ENCODE measurements around the gene FAM107B. TPM values are rescaled to one million over a fixed set of nuclear protein-coding genes. Genes with fewer than 3 reads are reported as not detected.

Gene FAM107B
- total RNA-seq, 2 experiments from 2014 or later: 114 to 121 TPM

DNA sequence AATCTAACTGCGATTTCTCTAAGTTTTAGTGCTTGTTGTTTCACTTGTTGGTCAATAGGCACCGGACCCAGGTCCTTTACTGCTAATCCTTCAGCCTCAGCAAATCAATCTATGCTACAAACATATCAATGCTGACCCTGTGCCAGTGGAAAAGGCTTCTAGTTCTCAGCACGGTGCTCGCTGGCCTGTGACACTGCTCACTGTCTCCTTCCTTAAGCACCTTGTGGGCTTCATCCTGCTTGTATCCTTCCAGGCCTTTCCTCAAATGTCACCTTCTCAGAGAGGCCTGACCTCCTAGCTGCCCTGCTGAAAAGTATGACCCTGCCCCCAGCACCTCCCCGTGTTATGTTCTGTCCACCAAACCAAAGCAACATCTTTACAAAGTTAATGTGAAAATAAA lies 242.7 kb downstream of the FAM107B start:
- no peak for ATAC-seq
- ChIA-PET POLR2A (interaction anchor here (1.2 kb wide), 1 partner anchor 17 kb away, joined by 3 read pairs; no protein-coding TSS in a partner anchor), CTCF (interaction anchor here (3.8 kb wide), 1 partner anchor 11 kb away, joined by 10 read pairs; no protein-coding TSS in a partner anchor)
- TF ChIP-seq, protein P1, sequence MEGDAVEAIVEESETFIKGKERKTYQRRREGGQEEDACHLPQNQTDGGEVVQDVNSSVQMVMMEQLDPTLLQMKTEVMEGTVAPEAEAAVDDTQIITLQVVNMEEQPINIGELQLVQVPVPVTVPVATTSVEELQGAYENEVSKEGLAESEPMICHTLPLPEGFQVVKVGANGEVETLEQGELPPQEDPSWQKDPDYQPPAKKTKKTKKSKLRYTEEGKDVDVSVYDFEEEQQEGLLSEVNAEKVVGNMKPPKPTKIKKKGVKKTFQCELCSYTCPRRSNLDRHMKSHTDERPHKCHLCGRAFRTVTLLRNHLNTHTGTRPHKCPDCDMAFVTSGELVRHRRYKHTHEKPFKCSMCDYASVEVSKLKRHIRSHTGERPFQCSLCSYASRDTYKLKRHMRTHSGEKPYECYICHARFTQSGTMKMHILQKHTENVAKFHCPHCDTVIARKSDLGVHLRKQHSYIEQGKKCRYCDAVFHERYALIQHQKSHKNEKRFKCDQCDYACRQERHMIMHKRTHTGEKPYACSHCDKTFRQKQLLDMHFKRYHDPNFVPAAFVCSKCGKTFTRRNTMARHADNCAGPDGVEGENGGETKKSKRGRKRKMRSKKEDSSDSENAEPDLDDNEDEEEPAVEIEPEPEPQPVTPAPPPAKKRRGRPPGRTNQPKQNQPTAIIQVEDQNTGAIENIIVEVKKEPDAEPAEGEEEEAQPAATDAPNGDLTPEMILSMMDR (IDR thresholded peaks at IDR 0.05): no peak
- H3K4me3 Mint-ChIP-seq: no peak overlapping the region
- no peaks in the 10 kb centered on the region for H3K27me3 Mint-ChIP-seq
- H3K4me1 Mint-ChIP-seq (ENCODE audit: low read depth): peaks cover 87% of the 10 kb centered on the region
- H3K27ac Mint-ChIP-seq: peak overlapping the region; percentile 47
- DNase-seq: no peak
- H3K9me3 Mint-ChIP-seq: no peaks in the 10 kb centered on the region
- peaks cover 50% of the 10 kb centered on the region for H3K36me3 Mint-ChIP-seq (ENCODE audit: low read depth)
- intact Hi-C loops (cut with micrococcal nuclease): no loop called here

GRCh38 chr10:14530465-14530864 lies 244.2 kb downstream of the FAM107B start:
- peak overlapping the region; percentile 57 for H3K27ac Mint-ChIP-seq

DNA sequence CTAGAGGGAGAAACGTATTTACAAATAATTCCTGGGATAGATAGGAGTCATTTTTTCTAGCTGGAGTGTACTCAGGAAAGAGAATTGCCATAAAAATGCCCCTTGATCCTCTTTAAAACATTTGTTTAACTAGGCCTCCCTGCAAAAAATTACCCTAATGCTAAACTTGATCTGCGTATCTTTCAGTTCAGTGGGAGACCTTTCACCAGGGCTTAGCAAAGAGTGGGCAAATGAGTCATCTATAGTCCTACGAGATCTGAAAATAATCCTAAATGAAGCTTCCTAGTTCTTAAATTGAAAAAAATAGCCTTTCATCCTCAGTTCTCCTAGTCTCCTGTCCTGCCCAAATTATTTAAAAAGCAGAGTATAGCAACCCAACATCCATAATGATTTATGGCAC lies 245.3 kb downstream of the FAM107B start:
- no peak for ATAC-seq
- TF ChIP-seq, protein P1 (IDR thresholded peaks at IDR 0.05): no peak
- CTCF ChIA-PET: interaction anchor here (0.9 to 2.9 kb wide), 7 partner anchors 8 to 54 kb away, joined by 3 to 10 read pairs (median 3); no protein-coding TSS in a partner anchor
- H3K4me1 Mint-ChIP-seq (ENCODE audit: low read depth): peaks cover 89% of the 10 kb centered on the region
- H3K36me3 Mint-ChIP-seq (ENCODE audit: low read depth): peaks cover 55% of the 10 kb centered on the region
- H3K4me3 Mint-ChIP-seq: no peak overlapping the region
- H3K9me3 Mint-ChIP-seq: no peaks in the 10 kb centered on the region
- H3K27me3 Mint-ChIP-seq: no peaks in the 10 kb centered on the region
- POLR2A ChIA-PET: interaction anchor here (0.6 to 1.1 kb wide), 5 partner anchors 11 to 344 kb away, joined by 3 to 5 read pairs (median 3); partner anchors contain the start of genes CDNF, HSPA14 and MSANTD7
- intact Hi-C loops (cut with micrococcal nuclease): no loop called here
- peak overlapping the region; percentile 44 for H3K27ac Mint-ChIP-seq
- DNase-seq: no peak

More at GRCh38 chr10:14530465-14530864, 244.2 kb downstream of the FAM107B start:
- no peak for ATAC-seq
- intact Hi-C loops (cut with micrococcal nuclease): no loop called here
- H3K4me3 Mint-ChIP-seq: no peak overlapping the region
- CTCF ChIA-PET: interaction anchor here (2.9 kb wide), 1 partner anchor 12 kb away, joined by 10 read pairs; no protein-coding TSS in a partner anchor
- TF ChIP-seq, protein P1 (IDR thresholded peaks at IDR 0.05): no peak
- POLR2A ChIA-PET: interaction anchor here (1.3 kb wide), 1 partner anchor 23 kb away, joined by 4 read pairs; no protein-coding TSS in a partner anchor
- DNase-seq: no peak
- H3K4me1 Mint-ChIP-seq (ENCODE audit: low read depth): peaks cover 89% of the 10 kb centered on the region
- no peaks in the 10 kb centered on the region for H3K9me3 Mint-ChIP-seq
- H3K27me3 Mint-ChIP-seq: no peaks in the 10 kb centered on the region
- peaks cover 56% of the 10 kb centered on the region for H3K36me3 Mint-ChIP-seq (ENCODE audit: low read depth)

GRCh38 chr10:14528450-14528849 lies 246.2 kb downstream of the FAM107B start:
- Mint-ChIP-seq H3K4me3 (no peak overlapping the region), H3K9me3 (no peaks in the 10 kb centered on the region), H3K36me3 (ENCODE audit: low read depth) (peaks cover 52% of the 10 kb centered on the region), H3K4me1 (ENCODE audit: low read depth) (peaks cover 85% of the 10 kb centered on the region), H3K27me3 (no peaks in the 10 kb centered on the region), H3K27ac (peak overlapping the region; percentile 44)
- intact Hi-C loops (cut with micrococcal nuclease): no loop called here
- DNase-seq (no peak), ATAC-seq (peak; percentile 79)
- ChIA-PET POLR2A (interaction anchor here (0.6 to 1.1 kb wide), 4 partner anchors 11 to 343 kb away, joined by 3 to 5 read pairs (median 3); partner anchors contain the start of genes CDNF, HSPA14 and MSANTD7), CTCF (interaction anchor here (0.7 to 2.9 kb wide), 9 partner anchors 9 to 55 kb away, joined by 3 to 10 read pairs (median 3); no protein-coding TSS in a partner anchor)
- TF ChIP-seq, protein P1 (IDR thresholded peaks at IDR 0.05): no peak

GRCh38 chr10:14527915-14528314 lies 246.8 kb downstream of the FAM107B start:
- ChIA-PET CTCF (interaction anchor here (0.9 to 1.9 kb wide), 2 partner anchors 10 to 23 kb away, joined by 4 to 10 read pairs; no protein-coding TSS in a partner anchor), POLR2A (no interaction called here)
- Mint-ChIP-seq H3K27ac (peak overlapping the region; percentile 60), H3K4me1 (ENCODE audit: low read depth) (peaks cover 81% of the 10 kb centered on the region), H3K36me3 (ENCODE audit: low read depth) (peaks cover 55% of the 10 kb centered on the region), H3K4me3 (no peak overlapping the region), H3K9me3 (no peaks in the 10 kb centered on the region), H3K27me3 (no peaks in the 10 kb centered on the region)
- DNase-seq (no peak), ATAC-seq (no peak)
- intact Hi-C loops (cut with micrococcal nuclease): no loop called here
- TF ChIP-seq, protein P1 (IDR thresholded peaks at IDR 0.05): no peak

Measured in activated CD8-positive, alpha-beta T cell treated with anti-CD3 and anti-CD28 coated beads for 36 hours (primary cell).